Keratinocyte (primary cell): ENCODE data around the gene CLTRN.

Experiments used
- CTCF ChIP-seq, 3 experiments: IDR thresholded peaks in 1 of 3; conservative IDR thresholded peaks in 1 of 3; optimal IDR thresholded peaks in 1 of 3; 2 replicates in 2 of 3; 3 replicates in 1 of 3; pipeline versions ENCODE3 to v1.5.1; 2011; ENCODE audit warnings: low read length in 3 of 3, mild to moderate bottlenecking in 3 of 3, moderate library complexity in 2 of 3, control low read depth in 1 of 3, inconsistent platforms in 1 of 3; ENCODE audit not compliant: insufficient read depth in 2 of 3; ENCODE audit errors: extremely low read depth in 1 of 3
- EZH2 ChIP-seq: IDR thresholded peaks from one replicate; pipeline ENCODE4 v1.6.1; 2012; ENCODE audit warnings: inconsistent platforms, mild to moderate bottlenecking, low read length, moderate library complexity

GRCh38 chrX:15617111-15617510, 47.5 kb downstream of the CLTRN start:
- TF ChIP-seq CTCF (optimal IDR thresholded peaks at IDR 0.05 in 1 of 3, IDR thresholded peaks at IDR 0.05 in 1 of 3, conservative IDR thresholded peaks at IDR 0.05 in 1 of 3; ENCODE audit: extremely low read depth in 1 of 3, insufficient read depth in 2 of 3, low read length in 3 of 3) (no peak), EZH2 (no peak)
